K562 (cell line): ENCODE data around the gene NOX1.

Experiments used
- USF1 ChIP-seq: sonication (generic); formaldehyde crosslinking; IDR thresholded peaks from 2 replicates; pipeline ENCODE4 v1.9.0; 2022; ENCODE audit warnings: mild to moderate bottlenecking, missing genetic modification reagents
- ZNF24 ChIP-seq: fragments of 450-650 bp; IDR thresholded peaks from 2 replicates; pipeline ENCODE4 v1.6.1; 2016
- TF ChIP-seq, protein P1 (sequence below), 3 experiments: IDR thresholded peaks in 2 of 3; conservative IDR thresholded peaks in 1 of 3; 2 replicates each; pipeline ENCODE4 v1.5.1; 2011 to 2012; ENCODE audit warnings: low read length in 3 of 3, mild to moderate bottlenecking in 3 of 3, control low read depth in 2 of 3, improper control_type of control experiment in 1 of 3, inconsistent platforms in 1 of 3, low read depth in 1 of 3, mixed read lengths in 1 of 3, moderate library complexity in 1 of 3; ENCODE audit not compliant: insufficient read depth in 2 of 3

DNA sequence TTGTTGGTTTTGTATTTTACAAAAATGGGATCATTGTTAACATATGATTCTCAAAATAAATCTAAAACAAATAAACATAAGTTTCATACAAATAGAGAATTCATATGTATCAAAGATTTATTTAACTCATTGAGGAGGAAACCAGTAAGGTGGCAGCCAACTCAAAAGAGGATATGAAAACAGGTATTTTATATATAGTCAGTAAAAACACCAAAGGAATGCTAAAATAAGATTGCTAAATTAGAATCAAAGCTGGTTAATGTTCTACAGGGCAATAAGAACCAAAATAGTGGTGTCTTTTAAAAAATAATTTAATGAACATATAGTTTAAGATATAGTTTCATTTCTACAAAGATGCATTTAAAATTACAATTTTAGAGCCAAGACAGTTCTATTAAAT is 31.5 kb upstream of the NOX1 start:
- no peak for TF ChIP-seq ZNF24
- TF ChIP-seq, protein P1, sequence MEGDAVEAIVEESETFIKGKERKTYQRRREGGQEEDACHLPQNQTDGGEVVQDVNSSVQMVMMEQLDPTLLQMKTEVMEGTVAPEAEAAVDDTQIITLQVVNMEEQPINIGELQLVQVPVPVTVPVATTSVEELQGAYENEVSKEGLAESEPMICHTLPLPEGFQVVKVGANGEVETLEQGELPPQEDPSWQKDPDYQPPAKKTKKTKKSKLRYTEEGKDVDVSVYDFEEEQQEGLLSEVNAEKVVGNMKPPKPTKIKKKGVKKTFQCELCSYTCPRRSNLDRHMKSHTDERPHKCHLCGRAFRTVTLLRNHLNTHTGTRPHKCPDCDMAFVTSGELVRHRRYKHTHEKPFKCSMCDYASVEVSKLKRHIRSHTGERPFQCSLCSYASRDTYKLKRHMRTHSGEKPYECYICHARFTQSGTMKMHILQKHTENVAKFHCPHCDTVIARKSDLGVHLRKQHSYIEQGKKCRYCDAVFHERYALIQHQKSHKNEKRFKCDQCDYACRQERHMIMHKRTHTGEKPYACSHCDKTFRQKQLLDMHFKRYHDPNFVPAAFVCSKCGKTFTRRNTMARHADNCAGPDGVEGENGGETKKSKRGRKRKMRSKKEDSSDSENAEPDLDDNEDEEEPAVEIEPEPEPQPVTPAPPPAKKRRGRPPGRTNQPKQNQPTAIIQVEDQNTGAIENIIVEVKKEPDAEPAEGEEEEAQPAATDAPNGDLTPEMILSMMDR (IDR thresholded peaks at IDR 0.05 in 2 of 3, conservative IDR thresholded peaks at IDR 0.05 in 1 of 3; ENCODE audit: insufficient read depth in 2 of 3, low read depth in 1 of 3, low read length in 3 of 3) = no peak
- TF ChIP-seq USF1 (CRISPR knock-in tag) = no peak
